Muscle of leg (tissue), 11 donors: ENCODE data around the gene CCL23. TPM values are rescaled to one million over a fixed set of nuclear protein-coding genes. Genes with fewer than 3 reads are reported as not detected.

Experiments
- DNase-seq: peaks from one replicate; pipeline ENCODE4 v3.0.0; 2013
- H3K27ac ChIP-seq: one replicate; pipeline ENCODE4 v1.5.1; 2013; ENCODE audit warnings: mild to moderate bottlenecking, low read length, control low read depth
- H3K27me3 ChIP-seq: one replicate; pipeline ENCODE4 v1.6.1; 2013; ENCODE audit warnings: low read length; ENCODE audit not compliant: control insufficient read depth, insufficient read depth
- H3K36me3 ChIP-seq: one replicate; pipeline ENCODE4 v1.6.1; 2013; ENCODE audit warnings: low read length; ENCODE audit not compliant: control insufficient read depth, insufficient read depth
- H3K4me1 ChIP-seq: one replicate; pipeline ENCODE4 v1.6.1; 2013; ENCODE audit warnings: low read length; ENCODE audit not compliant: control insufficient read depth, insufficient read depth
- H3K4me3 ChIP-seq: one replicate; pipeline ENCODE4 v1.5.1; 2013; ENCODE audit warnings: low read length, control low read depth
- H3K9me3 ChIP-seq: replicated peaks from 2 replicates; pipeline ENCODE4 v1.6.1; 2013; ENCODE audit warnings: low read depth, low read length; ENCODE audit not compliant: control insufficient read depth
- WGBS: methylation state at CpG from one replicate; pipeline ENCODE4 v1.1.5; 2013; ENCODE audit warnings: missing lambda C conversion rate; ENCODE audit not compliant: insufficient coverage; 5-methylcytosine and 5-hydroxymethylcytosine counted together
- polyA plus RNA-seq, 8 donors: library from polyadenylated mRNA; unstranded; fragments of 120-200 nt; gene quantifications; one replicate each; pipeline versions ENCODE4 v1.2.1 to v1.2.3, GENCODE V29; 2013; ENCODE audit warnings: inconsistent platforms in 1 of 8, low replicate concordance in 1 of 8; ENCODE audit not compliant: insufficient read length in 8 of 8, insufficient read depth in 1 of 8
- total RNA-seq: library from RNA; stranded (reverse); fragments of 120-200 nt; gene quantifications from one replicate; pipeline ENCODE4 v1.2.4, GENCODE V29; 2013

The CCL23 gene
- total and polyA plus RNA-seq, 9 donors = 1.00 TPM; not detected in 8

GRCh38 chr17:35988164-35988563 lies 29.6 kb downstream of the CCL23 start:
- Histone ChIP-seq H3K27ac (peak overlapping the region; percentile 15), H3K4me1 (peaks cover 2% of the 10 kb centered on the region), H3K27me3 (no peaks in the 10 kb centered on the region), H3K4me3 (no peak overlapping the region), H3K9me3 (no peaks in the 10 kb centered on the region), H3K36me3 (no peaks in the 10 kb centered on the region)
- peak; percentile 26 for DNase-seq

- Histone ChIP-seq H3K27ac (peak within 1 kb of the TSS; percentile 49), H3K4me1 (peaks cover 2% of the 10 kb centered on the region), H3K36me3 (no peaks in the 10 kb centered on the region), H3K9me3 (no peaks in the 10 kb centered on the region), H3K4me3 (no peak within 1 kb of the TSS), H3K27me3 (no peaks in the 10 kb centered on the region)
- DNase-seq = peak; percentile 40
- WGBS = 50% methylated on average over 1 of the region's 1 CpG
These were observed 31.1 kb downstream of the CCL23 start, which contains the start of gene CCL14 for GRCh38 chr17:35986643-35987042. Gene CCL14 (minus strand): TSS chr17:35986729. CDS start chr17:35986649, 80 bp downstream.

- H3K27ac ChIP-seq = no peak overlapping the region
- no peak for DNase-seq
- 100% methylated on average over 5 of the region's 6 CpGs for WGBS
- no peaks in the 10 kb centered on the region for H3K27me3 ChIP-seq
- no peaks in the 10 kb centered on the region for H3K9me3 ChIP-seq
- no peaks in the 10 kb centered on the region for H3K36me3 ChIP-seq
- peaks cover 2% of the 10 kb centered on the region for H3K4me1 ChIP-seq
- H3K4me3 ChIP-seq = no peak overlapping the region
These were observed 33.6 kb downstream of the CCL23 start for GRCh38 chr17:35984140-35984539.

GRCh38 chr17:35982409-35983191 lies 35.2 kb downstream of the CCL23 start:
- no peak for DNase-seq
- no peaks in the 10 kb centered on the region for H3K27me3 ChIP-seq
- 100% methylated on average over 2 of the region's 3 CpGs for WGBS
- no peaks in the 10 kb centered on the region for H3K9me3 ChIP-seq
- no peak overlapping the region for H3K4me3 ChIP-seq
- no peak overlapping the region for H3K27ac ChIP-seq
- peaks cover 2% of the 10 kb centered on the region for H3K4me1 ChIP-seq
- H3K36me3 ChIP-seq = no peaks in the 10 kb centered on the region

GRCh38 chr17:35981908-35982330 lies 35.9 kb downstream of the CCL23 start:
- Histone ChIP-seq H3K9me3 (no peaks in the 10 kb centered on the region), H3K36me3 (no peaks in the 10 kb centered on the region), H3K4me3 (no peak overlapping the region), H3K27me3 (no peaks in the 10 kb centered on the region), H3K4me1 (peaks cover 2% of the 10 kb centered on the region), H3K27ac (no peak overlapping the region)
- no peak for DNase-seq
- 86% methylated on average over 4 of the region's 4 CpGs for WGBS

- H3K27me3 ChIP-seq = no peaks in the 10 kb centered on the region
- no peaks in the 10 kb centered on the region for H3K4me1 ChIP-seq
- H3K9me3 ChIP-seq = no peaks in the 10 kb centered on the region
- 90% methylated on average over 5 of the region's 12 CpGs for WGBS
- no peak for DNase-seq
- no peaks in the 10 kb centered on the region for H3K36me3 ChIP-seq
- no peak within 1 kb of the TSS for H3K27ac ChIP-seq
- no peak within 1 kb of the TSS for H3K4me3 ChIP-seq
These were observed 36.5 kb downstream of the CCL23 start, which contains the start of gene CCL16 for GRCh38 chr17:35981246-35981645. Gene CCL16 (minus strand): TSS chr17:35981497. CDS start chr17:35981420, 77 bp downstream.

- DNase-seq = no peak
- Histone ChIP-seq H3K36me3 (no peaks in the 10 kb centered on the region), H3K4me3 (no peak overlapping the region), H3K27ac (no peak overlapping the region), H3K9me3 (no peaks in the 10 kb centered on the region), H3K4me1 (no peaks in the 10 kb centered on the region), H3K27me3 (no peaks in the 10 kb centered on the region)
- WGBS = no CpG with 5 or more reads among the region's 3 CpGs
These were observed 39.4 kb downstream of the CCL23 start for GRCh38 chr17:35978346-35978745.

- no peak for DNase-seq
- H3K4me3 ChIP-seq = no peak overlapping the region
- no peak overlapping the region for H3K27ac ChIP-seq
- H3K27me3 ChIP-seq = no peaks in the 10 kb centered on the region
- no peaks in the 10 kb centered on the region for H3K9me3 ChIP-seq
- no peaks in the 10 kb centered on the region for H3K4me1 ChIP-seq
- no peaks in the 10 kb centered on the region for H3K36me3 ChIP-seq
- WGBS = 92% methylated on average over 6 of the region's 7 CpGs
These were observed 40.3 kb downstream of the CCL23 start for GRCh38 chr17:35977509-35977908.

GRCh38 chr17:35973333-35974260 lies 44.2 kb downstream of the CCL23 start:
- Histone ChIP-seq H3K4me1 (no peaks in the 10 kb centered on the region), H3K27ac (no peak overlapping the region), H3K9me3 (no peaks in the 10 kb centered on the region), H3K36me3 (no peaks in the 10 kb centered on the region), H3K4me3 (no peak overlapping the region), H3K27me3 (no peaks in the 10 kb centered on the region)
- DNase-seq = no peak
- 61% methylated on average over 6 of the region's 10 CpGs for WGBS

- no peak overlapping the region for H3K27ac ChIP-seq
- DNase-seq = no peak
- no peaks in the 10 kb centered on the region for H3K27me3 ChIP-seq
- H3K4me3 ChIP-seq = no peak overlapping the region
- H3K9me3 ChIP-seq = no peaks in the 10 kb centered on the region
- no peaks in the 10 kb centered on the region for H3K4me1 ChIP-seq
- WGBS = 62% methylated on average over 2 of the region's 4 CpGs
- H3K36me3 ChIP-seq = no peaks in the 10 kb centered on the region
These were observed 44.8 kb downstream of the CCL23 start for GRCh38 chr17:35972945-35973332.
